Stimulated activated CD8-positive, alpha-beta memory T cell treated with anti-CD3 and anti-CD28 coated beads, Interleukin-15, amount 100 ng/mL, for 48 hours (primary cell): ENCODE data around the gene PVALB.

Source experiments
- DNase-seq, 2 donors: peaks; one replicate each; pipeline ENCODE4 v3.0.0-alpha.2; 2020; ENCODE audit warnings: low read depth in 2 of 2

Gene PVALB

GRCh38 chr22:36816636-36817524 is at the start of gene PVALB:
TSS of gene PVALB (minus strand) at chr22:36817035. CDS start at chr22:36817005, 30 bp downstream.
- no peak for DNase-seq

- DNase-seq = no peak
These were observed 48.5 kb upstream of the PVALB start for GRCh38 chr22:36865346-36865745.

GRCh38 chr22:36864454-36865215 is 47.8 kb upstream of the PVALB start:
- no peak for DNase-seq

- DNase-seq = no peak
These were observed 47.1 kb upstream of the PVALB start for GRCh38 chr22:36863979-36864378.

- DNase-seq = no peak
These were observed 46.4 kb upstream of the PVALB start for GRCh38 chr22:36863281-36863680.

GRCh38 chr22:36862251-36863242 is 45.7 kb upstream of the PVALB start:
- no peak for DNase-seq

GRCh38 chr22:36860821-36861659 is 44.2 kb upstream of the PVALB start, which contains the start of gene NCF4:
TSS of gene NCF4 (plus strand) at chr22:36861006. CDS start at chr22:36861172, 166 bp downstream.
- DNase-seq = peak; percentile 47 to 62

- no peak for DNase-seq
These were observed 43.6 kb upstream of the PVALB start for GRCh38 chr22:36860438-36860820.

GRCh38 chr22:36860017-36860416 is 43.2 kb upstream of the PVALB start:
- no peak for DNase-seq

GRCh38 chr22:36858966-36859365 is 42.1 kb upstream of the PVALB start:
- DNase-seq = no peak

- no peak for DNase-seq
These were observed 41.3 kb upstream of the PVALB start for GRCh38 chr22:36858156-36858555.

- DNase-seq = no peak
These were observed 39.9 kb upstream of the PVALB start for GRCh38 chr22:36856792-36857135.

GRCh38 chr22:36856121-36856791 is 39.4 kb upstream of the PVALB start:
- peak; percentile 81 to 82 for DNase-seq

- no peak for DNase-seq
These were observed 38.6 kb upstream of the PVALB start for GRCh38 chr22:36855478-36855877.

- peak; percentile 78 to 80 for DNase-seq
These were observed 36.7 kb upstream of the PVALB start for GRCh38 chr22:36853407-36854099.

- DNase-seq = no peak
These were observed 35.5 kb upstream of the PVALB start for GRCh38 chr22:36852056-36852973.

GRCh38 chr22:36850682-36851081 is 33.8 kb upstream of the PVALB start:
- DNase-seq = no peak

- DNase-seq = no peak
These were observed 33.2 kb upstream of the PVALB start for GRCh38 chr22:36850056-36850455.
